B cell (primary cell): ENCODE measurements around the gene PCSK6.

ENCODE experiments used
- EZH2 ChIP-seq: IDR thresholded peaks from 2 replicates; pipeline ENCODE4 v1.6.1; 2012; ENCODE audit warnings: borderline replicate concordance, low read depth, mild to moderate bottlenecking, moderate library complexity, low read length; ENCODE audit not compliant: insufficient read depth, poor library complexity, severe bottlenecking
- TF ChIP-seq, protein P1 (sequence below): fragments of 200-600 bp; IDR thresholded peaks from one replicate; pipeline ENCODE4 v1.8.0; 2022; ENCODE audit warnings: antibody characterized with exemption, mild to moderate bottlenecking

DNA sequence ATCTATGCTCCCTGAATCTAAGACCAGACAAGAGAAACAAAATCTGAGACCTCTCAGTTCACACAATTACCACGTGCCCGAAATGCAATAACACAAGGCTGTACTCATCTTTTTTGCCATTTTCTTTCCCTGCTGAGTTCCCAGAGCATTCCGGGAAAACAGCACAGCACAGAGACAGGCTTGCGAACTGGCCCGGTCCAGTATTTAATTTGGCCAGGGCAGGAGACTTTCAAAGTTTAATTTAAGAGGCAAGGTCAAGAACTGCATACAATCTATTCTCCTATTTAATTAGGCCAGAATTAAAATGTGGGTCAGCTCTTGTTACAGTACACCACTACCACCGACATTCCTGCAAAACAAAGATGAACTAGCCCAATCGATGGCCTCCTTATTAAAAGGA lies 107.0 kb downstream of the PCSK6 start:
- TF ChIP-seq, protein P1, sequence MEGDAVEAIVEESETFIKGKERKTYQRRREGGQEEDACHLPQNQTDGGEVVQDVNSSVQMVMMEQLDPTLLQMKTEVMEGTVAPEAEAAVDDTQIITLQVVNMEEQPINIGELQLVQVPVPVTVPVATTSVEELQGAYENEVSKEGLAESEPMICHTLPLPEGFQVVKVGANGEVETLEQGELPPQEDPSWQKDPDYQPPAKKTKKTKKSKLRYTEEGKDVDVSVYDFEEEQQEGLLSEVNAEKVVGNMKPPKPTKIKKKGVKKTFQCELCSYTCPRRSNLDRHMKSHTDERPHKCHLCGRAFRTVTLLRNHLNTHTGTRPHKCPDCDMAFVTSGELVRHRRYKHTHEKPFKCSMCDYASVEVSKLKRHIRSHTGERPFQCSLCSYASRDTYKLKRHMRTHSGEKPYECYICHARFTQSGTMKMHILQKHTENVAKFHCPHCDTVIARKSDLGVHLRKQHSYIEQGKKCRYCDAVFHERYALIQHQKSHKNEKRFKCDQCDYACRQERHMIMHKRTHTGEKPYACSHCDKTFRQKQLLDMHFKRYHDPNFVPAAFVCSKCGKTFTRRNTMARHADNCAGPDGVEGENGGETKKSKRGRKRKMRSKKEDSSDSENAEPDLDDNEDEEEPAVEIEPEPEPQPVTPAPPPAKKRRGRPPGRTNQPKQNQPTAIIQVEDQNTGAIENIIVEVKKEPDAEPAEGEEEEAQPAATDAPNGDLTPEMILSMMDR = no peak
- no peak for TF ChIP-seq EZH2
